ENCODE measurements around the gene PEX6. TPM values are rescaled to one million over a fixed set of nuclear protein-coding genes. Genes with fewer than 3 reads are reported as not detected.

PEX6 gene, protein sequence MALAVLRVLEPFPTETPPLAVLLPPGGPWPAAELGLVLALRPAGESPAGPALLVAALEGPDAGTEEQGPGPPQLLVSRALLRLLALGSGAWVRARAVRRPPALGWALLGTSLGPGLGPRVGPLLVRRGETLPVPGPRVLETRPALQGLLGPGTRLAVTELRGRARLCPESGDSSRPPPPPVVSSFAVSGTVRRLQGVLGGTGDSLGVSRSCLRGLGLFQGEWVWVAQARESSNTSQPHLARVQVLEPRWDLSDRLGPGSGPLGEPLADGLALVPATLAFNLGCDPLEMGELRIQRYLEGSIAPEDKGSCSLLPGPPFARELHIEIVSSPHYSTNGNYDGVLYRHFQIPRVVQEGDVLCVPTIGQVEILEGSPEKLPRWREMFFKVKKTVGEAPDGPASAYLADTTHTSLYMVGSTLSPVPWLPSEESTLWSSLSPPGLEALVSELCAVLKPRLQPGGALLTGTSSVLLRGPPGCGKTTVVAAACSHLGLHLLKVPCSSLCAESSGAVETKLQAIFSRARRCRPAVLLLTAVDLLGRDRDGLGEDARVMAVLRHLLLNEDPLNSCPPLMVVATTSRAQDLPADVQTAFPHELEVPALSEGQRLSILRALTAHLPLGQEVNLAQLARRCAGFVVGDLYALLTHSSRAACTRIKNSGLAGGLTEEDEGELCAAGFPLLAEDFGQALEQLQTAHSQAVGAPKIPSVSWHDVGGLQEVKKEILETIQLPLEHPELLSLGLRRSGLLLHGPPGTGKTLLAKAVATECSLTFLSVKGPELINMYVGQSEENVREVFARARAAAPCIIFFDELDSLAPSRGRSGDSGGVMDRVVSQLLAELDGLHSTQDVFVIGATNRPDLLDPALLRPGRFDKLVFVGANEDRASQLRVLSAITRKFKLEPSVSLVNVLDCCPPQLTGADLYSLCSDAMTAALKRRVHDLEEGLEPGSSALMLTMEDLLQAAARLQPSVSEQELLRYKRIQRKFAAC
- polyA plus RNA-seq (2013, experiment 1 of 2), result 7.3 TPM
- 7.4 TPM for polyA plus RNA-seq (2013, experiment 2 of 2)

DNA sequence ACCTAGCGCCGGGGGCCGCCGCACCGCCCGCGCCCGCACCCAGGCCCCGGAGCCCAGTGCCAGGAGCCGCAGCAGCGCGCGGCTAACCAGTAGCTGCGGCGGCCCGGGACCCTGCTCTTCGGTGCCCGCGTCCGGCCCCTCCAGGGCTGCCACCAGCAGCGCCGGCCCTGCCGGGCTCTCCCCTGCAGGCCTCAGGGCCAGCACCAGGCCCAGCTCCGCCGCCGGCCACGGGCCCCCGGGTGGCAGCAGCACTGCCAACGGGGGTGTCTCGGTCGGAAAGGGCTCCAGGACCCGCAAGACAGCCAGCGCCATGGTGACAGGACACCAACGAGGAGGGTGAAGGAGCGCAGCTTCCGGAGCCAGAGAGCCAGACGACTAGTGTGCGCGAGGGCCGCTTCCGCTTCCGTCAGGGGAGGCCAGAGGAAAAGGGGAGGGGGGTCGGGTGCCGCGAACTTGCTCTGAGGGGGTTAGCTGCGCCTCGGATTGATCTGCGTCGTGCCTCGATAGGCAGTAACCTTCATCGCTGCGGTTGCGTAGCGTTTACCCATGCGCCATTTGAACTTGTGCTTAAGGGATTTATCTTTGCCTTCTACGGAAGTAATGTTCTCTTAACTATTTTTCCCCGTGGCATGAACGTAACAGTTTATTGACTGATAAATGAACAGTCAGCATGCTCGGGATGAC is at the start of gene PEX6:
PEX6 (minus strand) TSS at position 343 of the 684 bp plus-strand sequence; CDS start at position 312, 31 bp downstream.
- peak within 1 kb of the TSS; percentile 59 to 88 for H3K4me3 ChIP-seq (ENCODE audit: low read length in 2 of 2)
- H3K4me2 ChIP-seq (ENCODE audit: insufficient read depth, low read length, poor library complexity, severe bottlenecking), result peak within 1 kb of the TSS; percentile 96
- no peaks in the 10 kb centered on the region for H3K27me3 ChIP-seq (ENCODE audit: control insufficient read depth in 3 of 3, insufficient read depth in 3 of 3, low read depth in 1 of 3, low read length in 3 of 3)
- DNase-seq (ENCODE audit: low spot score), result peak; percentile 76
- H4K8ac ChIP-seq (ENCODE audit: low read depth, low read length), result no peak within 1 kb of the TSS
- H3K27ac ChIP-seq (replicated peaks; ENCODE audit: low read length), result no peak within 1 kb of the TSS
- peak within 1 kb of the TSS; percentile 89 for H3K9ac ChIP-seq (ENCODE audit: low read depth, low read length, poor library complexity)
- peak within 1 kb of the TSS; percentile 92 for H3K23ac ChIP-seq (ENCODE audit: low read depth, low read length, poor library complexity)
- no peak within 1 kb of the TSS for H3K4ac ChIP-seq (ENCODE audit: low read length)
- peaks cover 0 to 1% of the 10 kb centered on the region in 2 donors for H3K36me3 ChIP-seq (replicated peaks in 1 of 2; ENCODE audit: control insufficient read depth in 2 of 2, insufficient read depth in 2 of 2, low read length in 2 of 2)
- no peak within 1 kb of the TSS for H4K91ac ChIP-seq (ENCODE audit: low read depth, low read length, poor library complexity)
- H2BK5ac ChIP-seq (ENCODE audit: low read length), result no peak within 1 kb of the TSS
- H3K9me3 ChIP-seq (replicated peaks in 1 of 2; ENCODE audit: control insufficient read depth in 2 of 2, insufficient read depth in 1 of 2, low read depth in 1 of 2, low read length in 2 of 2), result peaks cover 0 to 1% of the 10 kb centered on the region in 2 donors
- WGBS, 2 donors (ENCODE audit: extremely low coverage in 2 of 2, insufficient read length in 2 of 2, insufficient replicate concordance in 1 of 2), result no CpG with 5 or more reads among the region's 59 CpGs
- peaks cover 5 to 8% of the 10 kb centered on the region in 2 donors for H3K4me1 ChIP-seq (ENCODE audit: control insufficient read depth in 2 of 2, insufficient read depth in 1 of 2, low read depth in 1 of 2, low read length in 2 of 2)
- no peak within 1 kb of the TSS for H2BK12ac ChIP-seq (ENCODE audit: low read length)
- no peak within 1 kb of the TSS for H2BK15ac ChIP-seq (ENCODE audit: low read length)
- peak within 1 kb of the TSS; percentile 81 for H2AFZ ChIP-seq (ENCODE audit: low read length)
- peak within 1 kb of the TSS; percentile 14 for H3K14ac ChIP-seq (ENCODE audit: low read length)
- peak within 1 kb of the TSS; percentile 84 for H3K18ac ChIP-seq (ENCODE audit: low read length)
- peak within 1 kb of the TSS; percentile 89 for H2AK5ac ChIP-seq (ENCODE audit: low read depth, low read length)
- H3K79me1 ChIP-seq (ENCODE audit: low read depth, low read length), result peaks cover 2% of the 10 kb centered on the region
- no peak within 1 kb of the TSS for H2BK120ac ChIP-seq (ENCODE audit: low read depth, low read length)

DNA sequence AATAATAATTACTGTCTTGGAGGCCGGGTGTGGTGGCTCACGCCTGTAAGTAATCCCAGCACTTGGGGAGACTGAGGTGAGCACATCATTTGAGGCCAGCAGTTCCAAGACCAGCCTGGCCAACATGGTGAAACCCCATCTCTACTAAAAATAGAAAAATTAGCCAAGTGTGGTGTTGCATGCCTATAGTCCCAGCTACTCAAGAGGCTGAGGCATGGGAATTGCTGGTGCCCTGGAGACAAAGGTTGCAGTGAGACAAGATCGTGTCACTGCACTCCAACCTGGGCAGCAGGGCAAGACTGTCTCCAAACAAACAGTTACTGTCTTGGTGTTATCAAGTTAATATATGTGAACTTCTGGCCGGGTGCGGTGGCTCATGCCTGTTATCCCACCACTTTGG is 47.4 kb upstream of the PEX6 start:
- H3K23ac ChIP-seq (ENCODE audit: low read depth, low read length, poor library complexity), result no peak overlapping the region
- no peak overlapping the region for H3K4me2 ChIP-seq (ENCODE audit: insufficient read depth, low read length, poor library complexity, severe bottlenecking)
- no peak for DNase-seq (ENCODE audit: low spot score)
- no peak overlapping the region for H2BK15ac ChIP-seq (ENCODE audit: low read length)
- H3K9ac ChIP-seq (ENCODE audit: low read depth, low read length, poor library complexity), result no peak overlapping the region
- no peak overlapping the region for H2AFZ ChIP-seq (ENCODE audit: low read length)
- WGBS, 2 donors (ENCODE audit: extremely low coverage in 2 of 2, insufficient read length in 2 of 2, insufficient replicate concordance in 1 of 2), result no CpG with 5 or more reads among the region's 5 CpGs
- H3K36me3 ChIP-seq (replicated peaks in 1 of 2; ENCODE audit: control insufficient read depth in 2 of 2, insufficient read depth in 2 of 2, low read length in 2 of 2), result peaks cover 40 to 75% of the 10 kb centered on the region in 2 donors
- H2BK12ac ChIP-seq (ENCODE audit: low read length), result no peak overlapping the region
- no peak overlapping the region for H3K4me3 ChIP-seq (ENCODE audit: low read length in 2 of 2)
- no peak overlapping the region for H3K4ac ChIP-seq (ENCODE audit: low read length)
- H4K8ac ChIP-seq (ENCODE audit: low read depth, low read length), result no peak overlapping the region
- peaks cover 3% of the 10 kb centered on the region for H3K79me1 ChIP-seq (ENCODE audit: low read depth, low read length)
- no peaks in the 10 kb centered on the region for H3K4me1 ChIP-seq (ENCODE audit: control insufficient read depth in 2 of 2, insufficient read depth in 1 of 2, low read depth in 1 of 2, low read length in 2 of 2)
- peaks cover 0 to 2% of the 10 kb centered on the region in 2 donors for H3K9me3 ChIP-seq (replicated peaks in 1 of 2; ENCODE audit: control insufficient read depth in 2 of 2, insufficient read depth in 1 of 2, low read depth in 1 of 2, low read length in 2 of 2)
- H3K14ac ChIP-seq (ENCODE audit: low read length), result no peak overlapping the region
- H4K91ac ChIP-seq (ENCODE audit: low read depth, low read length, poor library complexity), result no peak overlapping the region
- H2AK5ac ChIP-seq (ENCODE audit: low read depth, low read length), result no peak overlapping the region
- H2BK5ac ChIP-seq (ENCODE audit: low read length), result no peak overlapping the region
- H3K27me3 ChIP-seq (ENCODE audit: control insufficient read depth in 3 of 3, insufficient read depth in 3 of 3, low read depth in 1 of 3, low read length in 3 of 3), result no peaks in the 10 kb centered on the region
- H2BK120ac ChIP-seq (ENCODE audit: low read depth, low read length), result no peak overlapping the region
- no peak overlapping the region for H3K27ac ChIP-seq (replicated peaks; ENCODE audit: low read length)
- H3K18ac ChIP-seq (ENCODE audit: low read length), result no peak overlapping the region

DNA sequence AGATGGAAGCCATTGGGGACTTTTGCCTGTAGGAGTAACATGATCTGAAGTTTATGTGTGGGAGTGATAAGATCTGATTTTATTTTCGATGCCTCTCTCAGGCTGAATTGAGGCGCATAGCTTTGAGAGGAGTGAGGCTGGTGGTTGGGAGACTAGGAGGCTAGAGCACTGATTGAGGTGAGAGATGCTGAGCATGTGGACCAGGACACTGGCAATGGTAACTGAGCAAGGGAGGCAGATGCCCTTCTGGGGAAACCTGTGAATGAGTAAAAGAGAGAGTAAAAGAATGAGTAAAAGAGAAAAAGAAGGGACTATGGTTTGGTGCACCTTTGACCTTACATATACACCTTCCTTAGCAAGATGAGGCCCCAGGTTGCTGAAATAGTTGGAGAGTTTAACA is 45.5 kb upstream of the PEX6 start:
- Histone ChIP-seq H3K27me3 (ENCODE audit: control insufficient read depth in 3 of 3, insufficient read depth in 3 of 3, low read depth in 1 of 3, low read length in 3 of 3) (no peaks in the 10 kb centered on the region), H3K79me1 (ENCODE audit: low read depth, low read length) (peaks cover 3% of the 10 kb centered on the region), H3K9ac (ENCODE audit: low read depth, low read length, poor library complexity) (no peak overlapping the region), H2BK120ac (ENCODE audit: low read depth, low read length) (no peak overlapping the region), H3K4me2 (ENCODE audit: insufficient read depth, low read length, poor library complexity, severe bottlenecking) (no peak overlapping the region), H3K36me3 (replicated peaks in 1 of 2; ENCODE audit: control insufficient read depth in 2 of 2, insufficient read depth in 2 of 2, low read length in 2 of 2) (peaks cover 36 to 77% of the 10 kb centered on the region in 2 donors), H2BK15ac (ENCODE audit: low read length) (no peak overlapping the region), H3K4me3 (ENCODE audit: low read length in 2 of 2) (no peak overlapping the region), H3K4ac (ENCODE audit: low read length) (no peak overlapping the region), H3K4me1 (ENCODE audit: control insufficient read depth in 2 of 2, insufficient read depth in 1 of 2, low read depth in 1 of 2, low read length in 2 of 2) (peaks cover 5% of the 10 kb centered on the region in 2 donors), H4K91ac (ENCODE audit: low read depth, low read length, poor library complexity) (no peak overlapping the region), H2BK5ac (ENCODE audit: low read length) (no peak overlapping the region), H3K14ac (ENCODE audit: low read length) (no peak overlapping the region), H3K18ac (ENCODE audit: low read length) (no peak overlapping the region), H3K27ac (replicated peaks; ENCODE audit: low read length) (no peak overlapping the region), H2BK12ac (ENCODE audit: low read length) (no peak overlapping the region), H4K8ac (ENCODE audit: low read depth, low read length) (no peak overlapping the region), H2AK5ac (ENCODE audit: low read depth, low read length) (no peak overlapping the region), H3K23ac (ENCODE audit: low read depth, low read length, poor library complexity) (no peak overlapping the region), H2AFZ (ENCODE audit: low read length) (no peak overlapping the region), H3K9me3 (replicated peaks in 1 of 2; ENCODE audit: control insufficient read depth in 2 of 2, insufficient read depth in 1 of 2, low read depth in 1 of 2, low read length in 2 of 2) (peaks cover 0 to 2% of the 10 kb centered on the region in 2 donors)
- no peak for DNase-seq (ENCODE audit: low spot score)
- no CpG with 5 or more reads among the region's 2 CpGs for whole genome bisulfite sequencing, 2 donors (ENCODE audit: extremely low coverage in 2 of 2, insufficient read length in 2 of 2, insufficient replicate concordance in 1 of 2)
